NCI-H2107 (cell line): ENCODE measurements around the gene SND1.

Experiments
- DNase-seq: peaks from one replicate; lab custom pipeline; 2025; lab: John Stamatoyannopoulos, UW

SND1 gene

GRCh38 chr7:127768241-127768640 is 116.2 kb downstream of the SND1 start:
- DNase-seq = no peak

GRCh38 chr7:127769137-127769536 is 117.1 kb downstream of the SND1 start:
- DNase-seq = no peak

- no peak for DNase-seq
Measured at GRCh38 chr7:127769696-127770400, 117.9 kb downstream of the SND1 start.

GRCh38 chr7:127770885-127771284 is 118.9 kb downstream of the SND1 start:
- no peak for DNase-seq

GRCh38 chr7:127771707-127772106 is 119.7 kb downstream of the SND1 start:
- no peak for DNase-seq

GRCh38 chr7:127776776-127777386 is 124.9 kb downstream of the SND1 start:
- no peak for DNase-seq

GRCh38 chr7:127780489-127780888 is 128.5 kb downstream of the SND1 start:
- DNase-seq = no peak

- no peak for DNase-seq
Measured at GRCh38 chr7:127781081-127781480, 129.1 kb downstream of the SND1 start.

- DNase-seq = no peak
Measured at GRCh38 chr7:127782075-127782474, 130.1 kb downstream of the SND1 start.

GRCh38 chr7:127782654-127783559 is 130.9 kb downstream of the SND1 start:
- no peak for DNase-seq

- no peak for DNase-seq
Measured at GRCh38 chr7:127786184-127786583, 134.2 kb downstream of the SND1 start.

- DNase-seq = no peak
Measured at GRCh38 chr7:127789031-127789430, 137.0 kb downstream of the SND1 start.

- DNase-seq = no peak
Measured at GRCh38 chr7:127791446-127792189, 139.6 kb downstream of the SND1 start.

- DNase-seq = no peak
Measured at GRCh38 chr7:127792528-127793342, 140.7 kb downstream of the SND1 start.

- DNase-seq = no peak
Measured at GRCh38 chr7:127793582-127793981, 141.6 kb downstream of the SND1 start.

GRCh38 chr7:127794136-127794535 is 142.1 kb downstream of the SND1 start:
- no peak for DNase-seq

GRCh38 chr7:127794551-127794950 is 142.6 kb downstream of the SND1 start:
- no peak for DNase-seq

- no peak for DNase-seq
Measured at GRCh38 chr7:127798023-127798422, 146.0 kb downstream of the SND1 start.

GRCh38 chr7:127798769-127799372 is 146.9 kb downstream of the SND1 start:
- DNase-seq = peak; percentile 9

- DNase-seq = no peak
Measured at GRCh38 chr7:127799535-127800305, 147.7 kb downstream of the SND1 start.
